Measurements from ENCODE around the gene ZC3H6.

GRCh38 chr2:112295407-112296078 is 20.1 kb downstream of the ZC3H6 start:
- TF ChIP-seq CTCF (IDR thresholded peaks at IDR 0.05) = no peak
- TF ChIP-seq POLR2AphosphoS5 (IDR thresholded peaks at IDR 0.05) = no peak
